ENCODE results near the gene OSBP. TPM values are rescaled to one million over a fixed set of nuclear protein-coding genes. Genes with fewer than 3 reads are reported as not detected.

The OSBP gene
- total and polyA plus RNA-seq, 9 of the 15 experiments (the other 6 are each of a cell fraction or from before 2014, with no cell fraction given): 11.7 to 49.0 (median 28.7) TPM

- no peak for TF ChIP-seq MLX (CRISPR knock-in tag; conservative IDR thresholded peaks at IDR 0.05)
These were observed 43.5 kb downstream of the OSBP start (continued) for GRCh38 chr11:59572091-59572490.

- intact Hi-C loops (cut with micrococcal nuclease) (no loop called here), in situ Hi-C loops (cut with MboI) (no loop called here)
- POLR2A ChIA-PET: interaction anchor here (5.9 kb wide), 1 partner anchor 14 kb away, joined by 69 read pairs; no protein-coding TSS in a partner anchor
- no peaks in the 10 kb centered on the region; the same call in 2 of the 3 replicates for H3K79me2 ChIP-seq (ENCODE audit: control insufficient read depth, insufficient read depth, low read length)
- H2AFZ ChIP-seq (ENCODE audit: low read depth, low read length): peak overlapping the region; percentile 47
- no peak overlapping the region; a peak in 1 of 4 replicates for H3K9ac ChIP-seq (ENCODE audit: insufficient read depth in 1 of 2, low read depth in 2 of 2, low read length in 2 of 2)
- H3K4me1 ChIP-seq (replicated peaks in 1 of 2; ENCODE audit: control insufficient read depth in 2 of 2, insufficient read depth in 2 of 2, low read length in 2 of 2): peaks cover 17 to 25% of the 10 kb centered on the region in 2 experiments
- no peak for DNase-seq (ENCODE audit: extremely low read depth in 1 of 4, low spot score in 3 of 4)
- WGBS (ENCODE audit: insufficient coverage, low coverage, missing lambda C conversion rate): 95% methylated on average over 3 of the region's 3 CpGs
- H3K36me3 ChIP-seq (ENCODE audit: control insufficient read depth, insufficient read depth, low read length): no peaks in the 10 kb centered on the region
- FAIRE-seq: no peak
- H3K4me2 ChIP-seq (ENCODE audit: insufficient read depth, low read length): no peak overlapping the region
- no peaks in the 10 kb centered on the region for H3K27me3 ChIP-seq (ENCODE audit: control insufficient read depth in 2 of 2, insufficient read depth in 2 of 2, low read length in 2 of 2)
- no peak overlapping the region for H3K4me3 ChIP-seq
- TF ChIP-seq, protein P1, sequence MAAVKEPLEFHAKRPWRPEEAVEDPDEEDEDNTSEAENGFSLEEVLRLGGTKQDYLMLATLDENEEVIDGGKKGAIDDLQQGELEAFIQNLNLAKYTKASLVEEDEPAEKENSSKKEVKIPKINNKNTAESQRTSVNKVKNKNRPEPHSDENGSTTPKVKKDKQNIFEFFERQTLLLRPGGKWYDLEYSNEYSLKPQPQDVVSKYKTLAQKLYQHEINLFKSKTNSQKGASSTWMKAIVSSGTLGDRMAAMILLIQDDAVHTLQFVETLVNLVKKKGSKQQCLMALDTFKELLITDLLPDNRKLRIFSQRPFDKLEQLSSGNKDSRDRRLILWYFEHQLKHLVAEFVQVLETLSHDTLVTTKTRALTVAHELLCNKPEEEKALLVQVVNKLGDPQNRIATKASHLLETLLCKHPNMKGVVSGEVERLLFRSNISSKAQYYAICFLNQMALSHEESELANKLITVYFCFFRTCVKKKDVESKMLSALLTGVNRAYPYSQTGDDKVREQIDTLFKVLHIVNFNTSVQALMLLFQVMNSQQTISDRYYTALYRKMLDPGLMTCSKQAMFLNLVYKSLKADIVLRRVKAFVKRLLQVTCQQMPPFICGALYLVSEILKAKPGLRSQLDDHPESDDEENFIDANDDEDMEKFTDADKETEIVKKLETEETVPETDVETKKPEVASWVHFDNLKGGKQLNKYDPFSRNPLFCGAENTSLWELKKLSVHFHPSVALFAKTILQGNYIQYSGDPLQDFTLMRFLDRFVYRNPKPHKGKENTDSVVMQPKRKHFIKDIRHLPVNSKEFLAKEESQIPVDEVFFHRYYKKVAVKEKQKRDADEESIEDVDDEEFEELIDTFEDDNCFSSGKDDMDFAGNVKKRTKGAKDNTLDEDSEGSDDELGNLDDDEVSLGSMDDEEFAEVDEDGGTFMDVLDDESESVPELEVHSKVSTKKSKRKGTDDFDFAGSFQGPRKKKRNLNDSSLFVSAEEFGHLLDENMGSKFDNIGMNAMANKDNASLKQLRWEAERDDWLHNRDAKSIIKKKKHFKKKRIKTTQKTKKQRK (IDR thresholded peaks at IDR 0.05; ENCODE audit: borderline replicate concordance, low read depth, low read length): no peak
- TF ChIP-seq CEBPB (tag; IDR thresholded peaks at IDR 0.05) (no peak), HNRNPLL (IDR thresholded peaks at IDR 0.05; ENCODE audit: low read depth, low read length, poor library complexity, severe bottlenecking) (no peak), STAT5A (IDR thresholded peaks at IDR 0.05; ENCODE audit: borderline replicate concordance, low read length) (no peak), MXD1 (CRISPR knock-in tag; IDR thresholded peaks at IDR 0.05; ENCODE audit: borderline replicate concordance, poor library complexity, severe bottlenecking) (no peak)
- ATAC-seq: no peak
- H3K27ac ChIP-seq (ENCODE audit: extremely low read depth, low read depth, low read length): no peak overlapping the region
- H4K20me1 ChIP-seq (replicated peaks; ENCODE audit: control insufficient read depth, insufficient read depth, low read length): no peaks in the 10 kb centered on the region
- CTCF ChIA-PET (ENCODE audit: low intra/inter-chr PET ratio): no interaction called here
- BruUV-seq (replicated peaks): no TSS peak
- H3K9me3 ChIP-seq (replicated peaks; ENCODE audit: control insufficient read depth, insufficient read depth, low read depth, low read length): no peaks in the 10 kb centered on the region; the same call in 1 of the 2 replicates
- no peaks in the 10 kb centered on the region for H3K9me1 ChIP-seq (ENCODE audit: control insufficient read depth, insufficient read depth, low read length)
These were observed 53.3 kb downstream of the OSBP start for GRCh38 chr11:59562292-59562691.

All from K562 (cell line).